Chondrocyte (in vitro differentiated cells): ENCODE data around the gene MED12. TPM values are rescaled to one million over a fixed set of nuclear protein-coding genes. Genes with fewer than 3 reads are reported as not detected.

Experiments
- DNase-seq: peaks from one replicate; pipeline ENCODE4 v3.0.0; 2021; ENCODE audit warnings: mixed read lengths, low spot score
- H3K27ac Mint-ChIP-seq: one replicate; pipeline ENCODE4 v1.8.0; 2021; ENCODE audit warnings: mild to moderate bottlenecking, moderate library complexity, mixed read lengths; ENCODE audit not compliant: unreplicated experiment
- H3K27me3 Mint-ChIP-seq: 2 replicates; pipeline ENCODE4 v1.8.0; 2021; ENCODE audit warnings: low read depth, mixed read lengths
- H3K36me3 Mint-ChIP-seq: 2 replicates; pipeline ENCODE4 v1.8.0; 2021; ENCODE audit warnings: low read depth, mixed read lengths
- H3K4me1 Mint-ChIP-seq: 2 replicates; pipeline ENCODE4 v1.8.0; 2021; ENCODE audit warnings: low read depth, mild to moderate bottlenecking, mixed read lengths
- H3K4me3 Mint-ChIP-seq: one replicate; pipeline ENCODE4 v1.8.0; 2021; ENCODE audit warnings: mild to moderate bottlenecking, moderate library complexity, mixed read lengths; ENCODE audit not compliant: unreplicated experiment
- H3K9me3 Mint-ChIP-seq: 2 replicates; pipeline ENCODE4 v1.8.0; 2021; ENCODE audit warnings: low read depth, mixed read lengths
- long read RNA-seq: library from polyadenylated mRNA; stranded (forward); transcript quantifications from one replicate; pipeline ENCODE4 v2.0.0, GENCODE V29; 2021
- total RNA-seq: library from RNA; stranded (reverse); gene quantifications from 3 replicates; pipeline ENCODE4 v1.2.1, GENCODE V29; 2021
- TF ChIP-seq, protein P1 (sequence below): fragments of 200-600 bp; sonication (generic); IDR thresholded peaks from 2 replicates; pipeline ENCODE4 v1.5.0; 2021; ENCODE audit warnings: antibody characterized with exemption, mild to moderate bottlenecking, moderate library complexity

Gene MED12
- total RNA-seq = 32.8 to 39.8 TPM (median 33.4 TPM) in 3 replicates
- long read RNA-seq, full-length matches to known transcripts = 5 of 12 reads
- long read RNA-seq, partial matches to known transcripts = 3 of 12 reads
- long read RNA-seq, other reads (novel, unspliced or antisense) = 4 of 12 reads

DNA sequence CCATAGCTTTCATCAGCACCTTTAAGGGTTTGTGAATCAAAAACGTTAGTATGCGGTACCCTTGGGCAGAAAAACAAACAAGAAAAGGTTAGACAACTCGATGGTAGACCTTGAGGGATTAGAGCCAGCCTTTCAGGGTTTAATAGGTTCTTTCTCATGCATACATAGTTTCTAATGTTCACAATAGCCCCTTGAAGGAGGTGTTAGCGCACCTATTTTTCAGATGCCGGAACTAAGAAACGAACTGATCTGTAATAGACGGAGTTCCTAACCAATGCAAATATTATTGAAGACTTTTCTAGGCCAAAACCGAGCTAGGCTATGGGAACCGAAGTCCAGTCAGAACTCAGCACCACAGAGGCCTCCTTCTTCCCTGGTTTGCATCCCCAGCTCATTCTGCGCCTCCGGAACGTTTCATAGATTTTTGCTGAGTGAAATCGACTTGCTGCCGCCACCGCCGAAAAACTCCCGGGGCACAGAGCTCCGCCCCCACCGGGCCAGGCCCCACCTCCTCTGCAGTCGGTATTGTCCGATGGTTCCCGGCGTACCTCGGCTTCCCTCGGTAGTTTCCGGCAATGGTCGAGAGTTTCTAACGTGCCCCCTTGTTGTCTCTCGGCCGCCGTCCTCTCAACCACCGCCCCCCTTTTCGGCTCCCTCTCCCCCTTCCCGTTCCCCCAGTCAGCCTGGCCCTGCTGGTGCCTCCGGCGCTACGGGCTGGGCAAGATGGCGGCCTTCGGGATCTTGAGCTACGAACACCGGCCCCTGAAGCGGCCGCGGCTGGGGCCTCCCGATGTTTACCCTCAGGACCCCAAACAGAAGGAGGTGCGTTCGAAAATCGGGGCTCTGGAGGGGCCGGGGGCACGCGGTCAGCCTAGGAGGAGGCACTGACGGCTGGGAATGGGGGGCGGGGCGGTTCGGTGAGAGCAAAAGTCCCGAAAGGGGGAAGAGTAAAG, at the start of gene MED12:
Gene MED12, plus strand, starts transcription at position 565 of the 953 bp plus-strand sequence. Its CDS starts 159 bp downstream, at position 724.
- DNase-seq = no peak
- peaks cover 8% of the 10 kb centered on the region for H3K4me1 Mint-ChIP-seq
- peak within 1 kb of the TSS; percentile 77 for H3K27ac Mint-ChIP-seq
- H3K9me3 Mint-ChIP-seq = peaks cover 5% of the 10 kb centered on the region
- H3K27me3 Mint-ChIP-seq = no peaks in the 10 kb centered on the region
- TF ChIP-seq, protein P1, sequence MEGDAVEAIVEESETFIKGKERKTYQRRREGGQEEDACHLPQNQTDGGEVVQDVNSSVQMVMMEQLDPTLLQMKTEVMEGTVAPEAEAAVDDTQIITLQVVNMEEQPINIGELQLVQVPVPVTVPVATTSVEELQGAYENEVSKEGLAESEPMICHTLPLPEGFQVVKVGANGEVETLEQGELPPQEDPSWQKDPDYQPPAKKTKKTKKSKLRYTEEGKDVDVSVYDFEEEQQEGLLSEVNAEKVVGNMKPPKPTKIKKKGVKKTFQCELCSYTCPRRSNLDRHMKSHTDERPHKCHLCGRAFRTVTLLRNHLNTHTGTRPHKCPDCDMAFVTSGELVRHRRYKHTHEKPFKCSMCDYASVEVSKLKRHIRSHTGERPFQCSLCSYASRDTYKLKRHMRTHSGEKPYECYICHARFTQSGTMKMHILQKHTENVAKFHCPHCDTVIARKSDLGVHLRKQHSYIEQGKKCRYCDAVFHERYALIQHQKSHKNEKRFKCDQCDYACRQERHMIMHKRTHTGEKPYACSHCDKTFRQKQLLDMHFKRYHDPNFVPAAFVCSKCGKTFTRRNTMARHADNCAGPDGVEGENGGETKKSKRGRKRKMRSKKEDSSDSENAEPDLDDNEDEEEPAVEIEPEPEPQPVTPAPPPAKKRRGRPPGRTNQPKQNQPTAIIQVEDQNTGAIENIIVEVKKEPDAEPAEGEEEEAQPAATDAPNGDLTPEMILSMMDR = no peak
- peak within 1 kb of the TSS; percentile 76 for H3K4me3 Mint-ChIP-seq
- H3K36me3 Mint-ChIP-seq = peaks cover 2% of the 10 kb centered on the region

DNA sequence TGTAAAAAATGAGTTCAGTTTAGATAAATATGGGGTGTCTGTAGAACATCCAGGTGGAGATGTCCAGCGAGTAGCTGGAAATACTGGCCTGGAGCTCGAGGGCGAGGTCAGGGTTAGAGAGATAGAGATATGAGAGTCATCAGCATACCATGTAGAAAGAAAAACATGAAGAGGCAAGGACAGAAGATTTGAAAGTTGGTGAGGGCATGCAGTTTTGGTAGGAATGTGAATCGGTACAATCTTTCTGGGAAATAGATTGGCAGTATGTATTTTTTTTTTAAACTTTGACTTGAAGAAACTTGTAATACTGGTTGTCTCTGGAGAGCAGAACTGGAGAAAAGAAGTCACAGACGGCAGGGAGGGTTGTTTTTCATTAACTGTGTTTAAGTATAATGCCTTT, 47.9 kb upstream of the MED12 start:
- Mint-ChIP-seq H3K9me3 (no peaks in the 10 kb centered on the region), H3K27ac (no peak overlapping the region)

DNA sequence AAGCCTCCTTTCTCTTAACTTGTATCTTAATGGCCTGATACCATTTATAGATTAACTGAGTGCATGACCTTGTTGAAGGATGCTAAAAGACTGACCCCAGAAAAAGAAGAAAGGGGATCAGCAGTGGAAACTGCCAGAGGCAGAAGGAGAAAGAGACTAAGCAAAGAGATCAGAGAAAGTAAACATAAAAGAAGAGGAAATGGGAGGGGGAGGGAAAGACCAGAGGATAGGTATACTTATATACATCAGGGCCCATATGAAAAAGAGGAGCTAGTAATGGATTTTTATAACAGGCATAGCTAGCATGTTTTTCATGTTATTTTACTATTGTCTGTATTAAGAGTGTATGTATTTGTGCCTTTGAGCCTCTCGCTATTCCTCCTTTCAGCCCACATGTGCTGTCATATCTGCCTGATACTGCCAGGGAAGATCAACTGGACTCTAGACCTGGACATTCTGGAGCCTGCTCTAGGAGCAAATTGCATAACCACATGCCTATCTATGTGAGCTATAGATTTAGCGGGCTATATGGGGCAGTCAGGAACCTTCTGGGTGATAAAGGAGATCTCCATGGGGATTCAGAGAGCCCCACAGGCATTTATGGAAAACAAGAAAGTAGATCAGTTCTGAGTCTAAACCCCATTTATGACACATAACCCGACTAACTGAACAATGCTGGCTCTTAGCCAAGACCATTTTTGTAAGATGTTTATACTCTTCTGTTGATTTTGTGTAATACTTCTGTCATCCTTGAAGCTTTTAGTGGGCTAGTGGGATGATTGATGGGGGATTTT, 36.9 kb upstream of the MED12 start:
- no peaks in the 10 kb centered on the region for H3K4me1 Mint-ChIP-seq
- H3K27me3 Mint-ChIP-seq = no peaks in the 10 kb centered on the region
- no peak for DNase-seq
- peaks cover 4% of the 10 kb centered on the region for H3K9me3 Mint-ChIP-seq
- H3K4me3 Mint-ChIP-seq = no peak overlapping the region
- TF ChIP-seq, protein P1 = no peak
- no peaks in the 10 kb centered on the region for H3K36me3 Mint-ChIP-seq
- H3K27ac Mint-ChIP-seq = no peak overlapping the region

More for the DNA sequence above, 47.9 kb upstream of the MED12 start:
- Mint-ChIP-seq H3K4me3 (no peak overlapping the region), H3K36me3 (no peaks in the 10 kb centered on the region), H3K27me3 (no peaks in the 10 kb centered on the region), H3K4me1 (peaks cover 7% of the 10 kb centered on the region)
- TF ChIP-seq, protein P1 = no peak
- no peak for DNase-seq

DNA sequence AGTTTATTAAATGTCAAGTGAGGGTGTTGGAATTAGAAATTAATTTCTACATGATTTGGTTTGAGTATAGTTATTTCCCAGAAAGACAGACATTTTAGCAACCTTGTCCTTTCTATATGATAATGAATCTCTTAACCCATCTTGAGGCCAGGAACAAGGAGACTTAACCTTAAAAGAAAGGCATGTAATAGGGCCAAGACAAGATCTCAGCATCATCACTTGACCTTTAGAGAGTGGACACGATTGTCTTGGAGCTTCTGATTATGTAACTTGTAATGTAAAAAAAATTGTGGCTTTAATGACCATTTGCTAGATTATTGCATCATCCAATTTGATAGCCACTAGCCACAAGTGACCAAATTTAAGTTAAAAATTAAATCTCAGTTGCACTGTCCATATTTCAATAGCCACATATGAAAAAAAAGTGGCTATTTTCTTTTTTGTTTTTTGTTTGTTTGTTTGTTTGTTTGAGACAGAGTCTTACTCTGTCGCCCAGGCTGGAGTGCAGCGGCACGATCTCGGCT, 36.2 kb upstream of the MED12 start:
- DNase-seq = no peak
- Mint-ChIP-seq H3K9me3 (peaks cover 4% of the 10 kb centered on the region), H3K27me3 (no peaks in the 10 kb centered on the region), H3K4me1 (no peaks in the 10 kb centered on the region), H3K4me3 (no peak overlapping the region), H3K27ac (no peak overlapping the region), H3K36me3 (no peaks in the 10 kb centered on the region)
- TF ChIP-seq, protein P1 = no peak

DNA sequence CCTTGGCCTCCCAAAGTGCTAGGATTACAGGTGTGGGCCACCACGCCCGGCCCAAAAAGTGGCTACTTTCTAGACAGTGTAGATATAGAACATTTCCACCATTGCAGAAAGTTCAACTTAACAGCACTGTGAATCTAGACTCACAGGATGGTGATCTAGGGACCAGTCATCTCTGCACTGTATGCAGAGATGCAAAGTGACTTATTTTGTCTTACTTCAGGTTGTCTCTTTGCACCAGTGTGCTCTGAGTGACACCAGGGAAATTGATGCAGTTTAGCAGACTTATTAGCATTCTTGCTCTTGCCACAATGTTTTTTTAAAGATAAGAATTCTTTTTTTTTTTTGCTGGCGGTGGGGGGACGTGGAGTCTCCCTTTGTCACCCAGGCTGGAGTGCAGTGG, 35.6 kb upstream of the MED12 start:
- no peak for DNase-seq
- H3K27me3 Mint-ChIP-seq = no peaks in the 10 kb centered on the region
- H3K9me3 Mint-ChIP-seq = peaks cover 3% of the 10 kb centered on the region
- H3K27ac Mint-ChIP-seq = no peak overlapping the region
- H3K36me3 Mint-ChIP-seq = no peaks in the 10 kb centered on the region
- no peaks in the 10 kb centered on the region for H3K4me1 Mint-ChIP-seq
- TF ChIP-seq, protein P1 = no peak
- no peak overlapping the region for H3K4me3 Mint-ChIP-seq
